HepG2 (cell line): ENCODE data around the gene STK10. TPM values are rescaled to one million over a fixed set of nuclear protein-coding genes. Genes with fewer than 3 reads are reported as not detected.

Experiments
- ATRX ChIP-seq: sonication (generic); formaldehyde crosslinking; IDR thresholded peaks from 2 replicates; pipeline ENCODE4 v1.4.0; 2020; ENCODE audit warnings: missing genetic modification reagents, borderline replicate concordance
- JDP2 ChIP-seq: sonication (generic); formaldehyde crosslinking; IDR thresholded peaks from 2 replicates; pipeline ENCODE4 v1.8.1; 2022; ENCODE audit warnings: missing genetic modification reagents, borderline replicate concordance
- NKX3-1 ChIP-seq: sonication (generic); formaldehyde crosslinking; IDR thresholded peaks from 2 replicates; pipeline ENCODE4 v1.5.0; 2020; ENCODE audit warnings: missing genetic modification reagents
- PHF20 ChIP-seq: sonication (generic); formaldehyde crosslinking; IDR thresholded peaks from 2 replicates; pipeline ENCODE4 v1.5.0; 2020; ENCODE audit warnings: mild to moderate bottlenecking, missing genetic modification reagents
- PHF8 ChIP-seq: sonication (generic); formaldehyde crosslinking; IDR thresholded peaks from 2 replicates; pipeline ENCODE4 v1.5.0; 2020; ENCODE audit warnings: missing genetic modification reagents
- REPIN1 ChIP-seq: sonication (generic); formaldehyde crosslinking; IDR thresholded peaks from 2 replicates; pipeline ENCODE4 v1.8.0; 2022; ENCODE audit warnings: missing genetic modification reagents, low read depth, mild to moderate bottlenecking, borderline replicate concordance
- ZNF615 ChIP-seq: sonication (generic); formaldehyde crosslinking; IDR thresholded peaks from 2 replicates; pipeline ENCODE4 v1.5.0; 2020; ENCODE audit warnings: mild to moderate bottlenecking, missing genetic modification reagents, borderline replicate concordance
- polyA plus RNA-seq, 8 experiments: library from polyadenylated mRNA; depleted of rRNA in 3 of 8; stranded (reverse) in 7 of 8; unstranded in 1 of 8; fragments of >200 nt; fragmentation: Illumina TruSeq in 4 of 8; extraction: Trizol in 4 of 8; gene quantifications; 2 replicates each; pipeline versions ENCODE4 v1.2.1 to v1.2.3, GENCODE V29; 2011 to 2016; ENCODE audit warnings: low read depth in 4 of 8, missing spikeins in 1 of 8, mixed read lengths in 1 of 8; ENCODE audit not compliant: insufficient read depth in 1 of 8
- total RNA-seq, 5 experiments: library from RNA; depleted of rRNA; stranded (reverse); fragments of >200 nt; fragmentation: Illumina TruSeq; extraction: Trizol; gene quantifications; 2 replicates each; pipeline ENCODE4 v1.2.3, GENCODE V29; 2016; ENCODE audit warnings: low read depth in 1 of 5
- TF ChIP-seq, protein P1 (sequence below): sonication (generic); formaldehyde crosslinking; IDR thresholded peaks from 2 replicates; pipeline ENCODE4 v1.4.0; 2020; ENCODE audit warnings: missing genetic modification reagents
- TF ChIP-seq, protein P2 (sequence below): sonication (generic); formaldehyde crosslinking; IDR thresholded peaks from 2 replicates; pipeline ENCODE4 v1.8.0; 2022; ENCODE audit warnings: missing genetic modification reagents, mild to moderate bottlenecking, moderate library complexity, borderline replicate concordance
- TF ChIP-seq, protein P3 (sequence below): sonication (generic); formaldehyde crosslinking; IDR thresholded peaks from 2 replicates; pipeline ENCODE4 v1.8.1; 2022; ENCODE audit warnings: mild to moderate bottlenecking, missing genetic modification reagents
- TF ChIP-seq, protein P4 (sequence below), 2 experiments: sonication (generic) in 1 of 2; formaldehyde crosslinking in 1 of 2; IDR thresholded peaks; 2 replicates each; pipeline versions ENCODE4 v1.4.0 to v1.6.1; 2018 to 2020; ENCODE audit warnings: missing genetic modification reagents in 2 of 2, borderline replicate concordance in 1 of 2, low read depth in 1 of 2, mild to moderate bottlenecking in 1 of 2, missing biosample characterization in 1 of 2
- TF ChIP-seq, protein P5 (sequence below): sonication (generic); formaldehyde crosslinking; IDR thresholded peaks from 2 replicates; pipeline ENCODE4 v1.5.1; 2020; ENCODE audit warnings: mild to moderate bottlenecking, missing genetic modification reagents
- TF ChIP-seq, protein P6 (sequence below): sonication (generic); formaldehyde crosslinking; IDR thresholded peaks from 2 replicates; pipeline ENCODE4 v1.5.0; 2020; ENCODE audit warnings: missing genetic modification reagents

The STK10 gene
- total and polyA plus RNA-seq, 2 of the 13 experiments (the other 11 are each of a cell fraction or from before 2014, with no cell fraction given), result 7.0 to 7.2 TPM

DNA sequence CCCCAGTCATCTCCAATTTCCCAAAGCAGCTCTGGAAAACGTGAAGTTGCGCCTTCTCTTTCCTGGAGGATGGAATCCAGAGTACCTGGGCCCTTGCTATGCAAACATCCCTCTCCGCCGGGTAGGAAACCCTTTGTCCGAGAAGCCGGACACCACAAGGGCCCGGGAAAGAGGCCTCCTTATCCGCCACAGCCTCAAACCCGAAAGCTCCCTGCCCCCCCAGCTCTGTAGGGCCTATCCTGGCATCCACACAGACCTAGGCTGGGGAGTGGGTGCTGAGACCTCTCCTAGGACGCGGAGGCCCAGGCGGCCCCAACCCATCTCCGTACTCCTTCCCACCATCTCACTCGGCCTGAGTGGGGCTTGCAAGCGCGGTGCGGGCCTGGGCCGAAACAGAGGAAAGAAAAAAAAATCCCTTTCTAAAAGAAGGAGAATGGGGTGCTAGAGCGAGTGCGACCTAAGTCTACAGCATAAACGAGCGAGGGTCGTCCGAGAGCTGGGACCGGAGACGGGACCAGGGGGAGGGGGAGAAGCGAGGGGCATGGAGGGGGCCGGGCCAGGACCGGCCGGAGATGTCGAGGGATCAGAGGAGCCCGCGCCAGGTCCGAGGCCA lies 182.2 kb downstream of the STK10 start (continued):
- TF ChIP-seq, protein P1, sequence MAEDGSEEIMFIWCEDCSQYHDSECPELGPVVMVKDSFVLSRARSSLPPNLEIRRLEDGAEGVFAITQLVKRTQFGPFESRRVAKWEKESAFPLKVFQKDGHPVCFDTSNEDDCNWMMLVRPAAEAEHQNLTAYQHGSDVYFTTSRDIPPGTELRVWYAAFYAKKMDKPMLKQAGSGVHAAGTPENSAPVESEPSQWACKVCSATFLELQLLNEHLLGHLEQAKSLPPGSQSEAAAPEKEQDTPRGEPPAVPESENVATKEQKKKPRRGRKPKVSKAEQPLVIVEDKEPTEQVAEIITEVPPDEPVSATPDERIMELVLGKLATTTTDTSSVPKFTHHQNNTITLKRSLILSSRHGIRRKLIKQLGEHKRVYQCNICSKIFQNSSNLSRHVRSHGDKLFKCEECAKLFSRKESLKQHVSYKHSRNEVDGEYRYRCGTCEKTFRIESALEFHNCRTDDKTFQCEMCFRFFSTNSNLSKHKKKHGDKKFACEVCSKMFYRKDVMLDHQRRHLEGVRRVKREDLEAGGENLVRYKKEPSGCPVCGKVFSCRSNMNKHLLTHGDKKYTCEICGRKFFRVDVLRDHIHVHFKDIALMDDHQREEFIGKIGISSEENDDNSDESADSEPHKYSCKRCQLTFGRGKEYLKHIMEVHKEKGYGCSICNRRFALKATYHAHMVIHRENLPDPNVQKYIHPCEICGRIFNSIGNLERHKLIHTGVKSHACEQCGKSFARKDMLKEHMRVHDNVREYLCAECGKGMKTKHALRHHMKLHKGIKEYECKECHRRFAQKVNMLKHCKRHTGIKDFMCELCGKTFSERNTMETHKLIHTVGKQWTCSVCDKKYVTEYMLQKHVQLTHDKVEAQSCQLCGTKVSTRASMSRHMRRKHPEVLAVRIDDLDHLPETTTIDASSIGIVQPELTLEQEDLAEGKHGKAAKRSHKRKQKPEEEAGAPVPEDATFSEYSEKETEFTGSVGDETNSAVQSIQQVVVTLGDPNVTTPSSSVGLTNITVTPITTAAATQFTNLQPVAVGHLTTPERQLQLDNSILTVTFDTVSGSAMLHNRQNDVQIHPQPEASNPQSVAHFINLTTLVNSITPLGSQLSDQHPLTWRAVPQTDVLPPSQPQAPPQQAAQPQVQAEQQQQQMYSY, result 0 out of 2 replicates have a peak, but pooled peaks have one; percentile 8
- 0 out of 2 replicates have a peak, but pooled peaks have one; percentile 24 for TF ChIP-seq REPIN1 (CRISPR knock-in tag)
- TF ChIP-seq JDP2 (CRISPR knock-in tag), result no peak
- TF ChIP-seq, protein P2, sequence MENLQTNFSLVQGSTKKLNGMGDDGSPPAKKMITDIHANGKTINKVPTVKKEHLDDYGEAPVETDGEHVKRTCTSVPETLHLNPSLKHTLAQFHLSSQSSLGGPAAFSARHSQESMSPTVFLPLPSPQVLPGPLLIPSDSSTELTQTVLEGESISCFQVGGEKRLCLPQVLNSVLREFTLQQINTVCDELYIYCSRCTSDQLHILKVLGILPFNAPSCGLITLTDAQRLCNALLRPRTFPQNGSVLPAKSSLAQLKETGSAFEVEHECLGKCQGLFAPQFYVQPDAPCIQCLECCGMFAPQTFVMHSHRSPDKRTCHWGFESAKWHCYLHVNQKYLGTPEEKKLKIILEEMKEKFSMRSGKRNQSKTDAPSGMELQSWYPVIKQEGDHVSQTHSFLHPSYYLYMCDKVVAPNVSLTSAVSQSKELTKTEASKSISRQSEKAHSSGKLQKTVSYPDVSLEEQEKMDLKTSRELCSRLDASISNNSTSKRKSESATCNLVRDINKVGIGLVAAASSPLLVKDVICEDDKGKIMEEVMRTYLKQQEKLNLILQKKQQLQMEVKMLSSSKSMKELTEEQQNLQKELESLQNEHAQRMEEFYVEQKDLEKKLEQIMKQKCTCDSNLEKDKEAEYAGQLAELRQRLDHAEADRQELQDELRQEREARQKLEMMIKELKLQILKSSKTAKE (CRISPR knock-in tag), result no peak
- TF ChIP-seq ZNF615, result no peak
- TF ChIP-seq, protein P3, sequence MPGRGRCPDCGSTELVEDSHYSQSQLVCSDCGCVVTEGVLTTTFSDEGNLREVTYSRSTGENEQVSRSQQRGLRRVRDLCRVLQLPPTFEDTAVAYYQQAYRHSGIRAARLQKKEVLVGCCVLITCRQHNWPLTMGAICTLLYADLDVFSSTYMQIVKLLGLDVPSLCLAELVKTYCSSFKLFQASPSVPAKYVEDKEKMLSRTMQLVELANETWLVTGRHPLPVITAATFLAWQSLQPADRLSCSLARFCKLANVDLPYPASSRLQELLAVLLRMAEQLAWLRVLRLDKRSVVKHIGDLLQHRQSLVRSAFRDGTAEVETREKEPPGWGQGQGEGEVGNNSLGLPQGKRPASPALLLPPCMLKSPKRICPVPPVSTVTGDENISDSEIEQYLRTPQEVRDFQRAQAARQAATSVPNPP (CRISPR knock-in tag), result no peak
- TF ChIP-seq, protein P4, sequence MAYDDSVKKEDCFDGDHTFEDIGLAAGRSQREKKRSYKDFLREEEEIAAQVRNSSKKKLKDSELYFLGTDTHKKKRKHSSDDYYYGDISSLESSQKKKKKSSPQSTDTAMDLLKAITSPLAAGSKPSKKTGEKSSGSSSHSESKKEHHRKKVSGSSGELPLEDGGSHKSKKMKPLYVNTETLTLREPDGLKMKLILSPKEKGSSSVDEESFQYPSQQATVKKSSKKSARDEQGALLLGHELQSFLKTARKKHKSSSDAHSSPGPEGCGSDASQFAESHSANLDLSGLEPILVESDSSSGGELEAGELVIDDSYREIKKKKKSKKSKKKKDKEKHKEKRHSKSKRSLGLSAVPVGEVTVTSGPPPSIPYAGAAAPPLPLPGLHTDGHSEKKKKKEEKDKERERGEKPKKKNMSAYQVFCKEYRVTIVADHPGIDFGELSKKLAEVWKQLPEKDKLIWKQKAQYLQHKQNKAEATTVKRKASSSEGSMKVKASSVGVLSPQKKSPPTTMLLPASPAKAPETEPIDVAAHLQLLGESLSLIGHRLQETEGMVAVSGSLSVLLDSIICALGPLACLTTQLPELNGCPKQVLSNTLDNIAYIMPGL (CRISPR knock-in tag; IDR thresholded peaks at IDR 0.05; ENCODE audit: borderline replicate concordance in 1 of 2, low read depth in 1 of 2), result 0 out of 4 replicates have a peak, but pooled peaks of 1 of the 2 experiments have one; percentile 49
- TF ChIP-seq PHF20 (CRISPR knock-in tag), result no peak
- TF ChIP-seq PHF8 (CRISPR knock-in tag), result 0 out of 2 replicates have a peak, but pooled peaks have one; percentile 69
- TF ChIP-seq, protein P5, sequence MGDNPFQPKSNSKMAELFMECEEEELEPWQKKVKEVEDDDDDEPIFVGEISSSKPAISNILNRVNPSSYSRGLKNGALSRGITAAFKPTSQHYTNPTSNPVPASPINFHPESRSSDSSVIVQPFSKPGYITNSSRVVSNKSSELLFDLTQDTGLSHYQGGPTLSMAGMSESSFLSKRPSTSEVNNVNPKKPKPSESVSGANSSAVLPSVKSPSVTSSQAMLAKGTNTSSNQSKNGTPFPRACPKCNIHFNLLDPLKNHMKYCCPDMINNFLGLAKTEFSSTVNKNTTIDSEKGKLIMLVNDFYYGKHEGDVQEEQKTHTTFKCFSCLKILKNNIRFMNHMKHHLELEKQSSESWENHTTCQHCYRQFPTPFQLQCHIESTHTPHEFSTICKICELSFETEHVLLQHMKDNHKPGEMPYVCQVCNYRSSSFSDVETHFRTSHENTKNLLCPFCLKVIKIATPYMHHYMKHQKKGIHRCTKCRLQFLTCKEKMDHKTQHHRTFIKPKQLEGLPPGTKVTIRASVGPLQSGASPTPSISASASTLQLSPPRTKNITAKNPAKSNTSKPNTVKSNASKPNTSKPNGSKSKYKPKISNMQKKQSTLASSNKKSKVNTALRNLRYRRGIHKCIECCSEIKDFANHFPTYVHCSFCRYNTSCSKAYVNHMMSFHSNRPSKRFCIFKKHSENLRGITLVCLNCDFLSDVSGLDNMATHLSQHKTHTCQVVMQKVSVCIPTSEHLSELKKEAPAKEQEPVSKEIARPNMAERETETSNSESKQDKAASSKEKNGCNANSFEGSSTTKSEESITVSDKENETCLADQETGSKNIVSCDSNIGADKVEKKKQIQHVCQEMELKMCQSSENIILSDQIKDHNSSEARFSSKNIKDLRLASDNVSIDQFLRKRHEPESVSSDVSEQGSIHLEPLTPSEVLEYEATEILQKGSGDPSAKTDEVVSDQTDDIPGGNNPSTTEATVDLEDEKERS (CRISPR knock-in tag), result peak; percentile 13; the same call in 1 of the 2 replicates
- 0 out of 2 replicates have a peak, but pooled peaks have one; percentile 11 for TF ChIP-seq NKX3-1 (CRISPR knock-in tag)
- TF ChIP-seq, protein P6, sequence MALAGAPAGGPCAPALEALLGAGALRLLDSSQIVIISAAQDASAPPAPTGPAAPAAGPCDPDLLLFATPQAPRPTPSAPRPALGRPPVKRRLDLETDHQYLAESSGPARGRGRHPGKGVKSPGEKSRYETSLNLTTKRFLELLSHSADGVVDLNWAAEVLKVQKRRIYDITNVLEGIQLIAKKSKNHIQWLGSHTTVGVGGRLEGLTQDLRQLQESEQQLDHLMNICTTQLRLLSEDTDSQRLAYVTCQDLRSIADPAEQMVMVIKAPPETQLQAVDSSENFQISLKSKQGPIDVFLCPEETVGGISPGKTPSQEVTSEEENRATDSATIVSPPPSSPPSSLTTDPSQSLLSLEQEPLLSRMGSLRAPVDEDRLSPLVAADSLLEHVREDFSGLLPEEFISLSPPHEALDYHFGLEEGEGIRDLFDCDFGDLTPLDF (CRISPR knock-in tag), result no peak
- no peak for TF ChIP-seq ATRX (CRISPR knock-in tag)
